ENCODE results near the gene BABAM2.

- TF ChIP-seq, protein P1, sequence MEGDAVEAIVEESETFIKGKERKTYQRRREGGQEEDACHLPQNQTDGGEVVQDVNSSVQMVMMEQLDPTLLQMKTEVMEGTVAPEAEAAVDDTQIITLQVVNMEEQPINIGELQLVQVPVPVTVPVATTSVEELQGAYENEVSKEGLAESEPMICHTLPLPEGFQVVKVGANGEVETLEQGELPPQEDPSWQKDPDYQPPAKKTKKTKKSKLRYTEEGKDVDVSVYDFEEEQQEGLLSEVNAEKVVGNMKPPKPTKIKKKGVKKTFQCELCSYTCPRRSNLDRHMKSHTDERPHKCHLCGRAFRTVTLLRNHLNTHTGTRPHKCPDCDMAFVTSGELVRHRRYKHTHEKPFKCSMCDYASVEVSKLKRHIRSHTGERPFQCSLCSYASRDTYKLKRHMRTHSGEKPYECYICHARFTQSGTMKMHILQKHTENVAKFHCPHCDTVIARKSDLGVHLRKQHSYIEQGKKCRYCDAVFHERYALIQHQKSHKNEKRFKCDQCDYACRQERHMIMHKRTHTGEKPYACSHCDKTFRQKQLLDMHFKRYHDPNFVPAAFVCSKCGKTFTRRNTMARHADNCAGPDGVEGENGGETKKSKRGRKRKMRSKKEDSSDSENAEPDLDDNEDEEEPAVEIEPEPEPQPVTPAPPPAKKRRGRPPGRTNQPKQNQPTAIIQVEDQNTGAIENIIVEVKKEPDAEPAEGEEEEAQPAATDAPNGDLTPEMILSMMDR (IDR thresholded peaks at IDR 0.05; ENCODE audit: insufficient read depth, low read depth, low read length) = no peak
- no peak for TF ChIP-seq EZH2 (IDR thresholded peaks at IDR 0.05; ENCODE audit: insufficient read depth, low read length)
These were observed 33.6 kb upstream of the BABAM2 start for GRCh38 chr2:27856956-27857355.
